ENCODE data around the gene KLHL10.

DNA sequence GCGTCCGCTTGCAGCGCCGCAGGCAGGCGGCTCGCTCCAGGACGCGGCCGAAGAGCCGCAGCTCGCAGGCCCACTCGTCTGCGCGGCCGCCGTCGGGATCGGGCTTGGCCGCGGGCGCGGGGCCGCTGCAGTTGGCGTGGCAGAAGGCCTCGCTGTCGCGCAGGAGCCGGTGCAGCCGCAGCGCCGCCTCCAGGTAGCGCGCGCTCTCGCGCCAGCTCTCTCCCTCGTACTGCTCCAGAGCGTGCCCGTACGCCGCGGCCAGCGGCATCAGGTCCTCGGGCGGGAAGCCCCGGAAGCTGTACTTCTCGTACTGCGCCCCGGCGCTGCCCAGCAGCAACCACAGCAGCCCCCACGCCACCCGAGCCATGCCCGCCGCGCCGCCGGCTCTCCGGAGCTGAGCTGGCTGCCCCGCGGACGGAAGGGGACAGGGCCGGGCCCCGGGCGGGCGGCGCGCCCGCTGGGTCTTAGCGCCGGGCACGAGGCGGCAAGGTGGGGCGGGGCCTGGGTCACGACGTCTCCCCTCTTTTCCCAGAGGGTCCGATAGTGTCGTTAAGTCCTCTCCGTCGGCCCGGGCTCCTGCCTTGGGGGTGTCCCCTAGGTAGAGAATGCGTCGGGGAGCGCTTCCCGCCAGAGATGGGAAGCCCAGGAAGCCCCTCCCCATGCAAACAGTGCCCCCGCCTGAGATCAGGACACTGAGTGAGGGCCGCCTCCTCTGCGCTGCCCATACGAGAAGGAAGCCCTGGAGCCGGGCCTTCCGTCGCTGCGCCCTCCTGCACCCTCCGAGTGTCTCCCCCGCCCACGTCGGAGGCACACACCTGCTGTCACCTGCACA, 25.9 kb upstream of the KLHL10 start, which contains the start of gene P3H4:
- TF ChIP-seq, protein P1, sequence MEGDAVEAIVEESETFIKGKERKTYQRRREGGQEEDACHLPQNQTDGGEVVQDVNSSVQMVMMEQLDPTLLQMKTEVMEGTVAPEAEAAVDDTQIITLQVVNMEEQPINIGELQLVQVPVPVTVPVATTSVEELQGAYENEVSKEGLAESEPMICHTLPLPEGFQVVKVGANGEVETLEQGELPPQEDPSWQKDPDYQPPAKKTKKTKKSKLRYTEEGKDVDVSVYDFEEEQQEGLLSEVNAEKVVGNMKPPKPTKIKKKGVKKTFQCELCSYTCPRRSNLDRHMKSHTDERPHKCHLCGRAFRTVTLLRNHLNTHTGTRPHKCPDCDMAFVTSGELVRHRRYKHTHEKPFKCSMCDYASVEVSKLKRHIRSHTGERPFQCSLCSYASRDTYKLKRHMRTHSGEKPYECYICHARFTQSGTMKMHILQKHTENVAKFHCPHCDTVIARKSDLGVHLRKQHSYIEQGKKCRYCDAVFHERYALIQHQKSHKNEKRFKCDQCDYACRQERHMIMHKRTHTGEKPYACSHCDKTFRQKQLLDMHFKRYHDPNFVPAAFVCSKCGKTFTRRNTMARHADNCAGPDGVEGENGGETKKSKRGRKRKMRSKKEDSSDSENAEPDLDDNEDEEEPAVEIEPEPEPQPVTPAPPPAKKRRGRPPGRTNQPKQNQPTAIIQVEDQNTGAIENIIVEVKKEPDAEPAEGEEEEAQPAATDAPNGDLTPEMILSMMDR (IDR thresholded peaks at IDR 0.05 in 4 of 5, conservative IDR thresholded peaks at IDR 0.05 in 1 of 5) = peak; percentile 35 to 80 (median 68)
- TF ChIP-seq POLR2A (IDR thresholded peaks at IDR 0.05) = no peak
